ENCODE measurements around the gene CATSPERZ. TPM values are rescaled to one million over a fixed set of nuclear protein-coding genes. Genes with fewer than 3 reads are reported as not detected.
A peak's percentile ranks its signal among the peaks of the same experiment; 100 is the strongest.

The CATSPERZ gene
- total RNA-seq, 1 donor from 2014 or later: not detected

DNA sequence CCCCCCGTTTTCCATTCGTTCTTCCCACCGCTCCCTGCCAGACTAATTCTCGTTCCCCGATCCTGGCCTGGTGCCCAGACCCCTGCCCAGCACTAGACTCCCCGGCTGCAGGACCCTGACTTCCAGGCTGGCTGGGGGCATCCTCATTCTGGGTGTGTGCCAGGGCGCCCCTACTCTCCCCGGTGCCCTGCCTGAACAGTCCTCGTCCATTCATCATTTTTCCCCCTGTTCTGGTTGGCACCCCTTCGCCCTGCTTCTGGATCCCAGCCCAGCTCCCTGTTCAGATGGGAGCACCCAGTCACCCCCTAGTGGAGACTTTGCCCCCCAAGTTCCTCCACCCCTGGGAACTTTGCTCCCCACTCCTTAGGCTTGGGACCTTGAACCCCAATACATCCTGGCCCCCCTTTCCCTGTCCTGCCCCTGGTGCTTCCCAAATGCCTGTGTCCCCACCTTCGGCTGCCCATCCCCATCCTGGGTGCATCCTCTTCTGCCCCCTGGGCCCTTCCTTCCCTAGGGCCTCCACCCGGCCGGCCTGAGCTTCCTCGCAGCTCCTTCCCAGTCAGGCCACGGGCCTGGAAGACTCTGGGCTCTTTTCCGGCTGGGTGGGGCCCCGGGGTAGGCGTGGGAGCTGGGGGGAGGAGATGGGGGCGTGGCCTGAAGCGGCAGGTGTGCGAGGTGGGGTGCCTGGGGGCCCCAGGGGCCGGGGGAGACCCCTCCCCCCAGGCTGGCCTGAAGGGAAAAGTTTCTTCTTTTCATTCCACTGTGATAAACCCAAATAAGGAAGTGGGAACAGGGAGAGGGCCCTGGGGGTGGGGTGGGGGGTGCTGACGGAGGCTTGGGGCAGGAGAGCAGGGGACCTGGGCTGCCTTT lies 47.9 kb upstream of the CATSPERZ start:
- H3K9me3 Mint-ChIP-seq: no peaks in the 10 kb centered on the region
- peaks cover 4% of the 10 kb centered on the region for H3K36me3 Mint-ChIP-seq (ENCODE audit: low read depth)
- no peak for DNase-seq
- no peaks in the 10 kb centered on the region for H3K27me3 Mint-ChIP-seq
- TF ChIP-seq, protein P1, sequence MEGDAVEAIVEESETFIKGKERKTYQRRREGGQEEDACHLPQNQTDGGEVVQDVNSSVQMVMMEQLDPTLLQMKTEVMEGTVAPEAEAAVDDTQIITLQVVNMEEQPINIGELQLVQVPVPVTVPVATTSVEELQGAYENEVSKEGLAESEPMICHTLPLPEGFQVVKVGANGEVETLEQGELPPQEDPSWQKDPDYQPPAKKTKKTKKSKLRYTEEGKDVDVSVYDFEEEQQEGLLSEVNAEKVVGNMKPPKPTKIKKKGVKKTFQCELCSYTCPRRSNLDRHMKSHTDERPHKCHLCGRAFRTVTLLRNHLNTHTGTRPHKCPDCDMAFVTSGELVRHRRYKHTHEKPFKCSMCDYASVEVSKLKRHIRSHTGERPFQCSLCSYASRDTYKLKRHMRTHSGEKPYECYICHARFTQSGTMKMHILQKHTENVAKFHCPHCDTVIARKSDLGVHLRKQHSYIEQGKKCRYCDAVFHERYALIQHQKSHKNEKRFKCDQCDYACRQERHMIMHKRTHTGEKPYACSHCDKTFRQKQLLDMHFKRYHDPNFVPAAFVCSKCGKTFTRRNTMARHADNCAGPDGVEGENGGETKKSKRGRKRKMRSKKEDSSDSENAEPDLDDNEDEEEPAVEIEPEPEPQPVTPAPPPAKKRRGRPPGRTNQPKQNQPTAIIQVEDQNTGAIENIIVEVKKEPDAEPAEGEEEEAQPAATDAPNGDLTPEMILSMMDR (IDR thresholded peaks at IDR 0.05): no peak
- peaks cover 17% of the 10 kb centered on the region for H3K4me1 Mint-ChIP-seq
- peak overlapping the region; percentile 25 for H3K27ac Mint-ChIP-seq
- H3K4me3 Mint-ChIP-seq: peak overlapping the region; percentile 85
- ChIA-PET CTCF (interaction anchor here (0.7 to 2.9 kb wide), 8 partner anchors 15 to 67 kb away, joined by 3 to 13 read pairs (median 3); partner anchors contain the start of gene ESRRA), POLR2A (interaction anchor here (0.7 to 2.8 kb wide), 6 partner anchors 10 to 47 kb away, joined by 3 to 15 read pairs (median 6); partner anchors contain the start of gene FKBP2)
- no peak for ATAC-seq (ENCODE audit: low read depth)
- intact Hi-C loops (cut with micrococcal nuclease): no loop called here

DNA sequence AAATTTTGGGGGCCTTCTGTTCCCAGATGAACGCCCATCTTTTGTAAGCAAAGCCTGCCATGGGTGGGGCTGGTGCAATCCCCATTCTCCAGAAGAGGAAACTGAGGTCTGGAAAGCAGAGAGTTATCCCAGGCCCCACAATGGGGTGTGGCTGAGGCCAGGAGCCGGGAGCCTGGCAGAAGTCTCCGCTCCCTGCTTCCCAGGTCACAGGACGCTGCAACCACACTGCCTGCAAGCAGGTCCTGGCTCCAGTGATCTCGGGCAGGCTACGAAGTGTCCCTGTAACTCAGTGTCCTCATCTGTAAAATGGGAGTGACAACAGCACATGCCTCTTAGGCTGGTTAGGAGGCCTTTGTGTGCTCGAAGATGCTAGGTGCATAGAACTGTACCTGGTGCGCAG lies 47.1 kb upstream of the CATSPERZ start:
- peaks cover 13% of the 10 kb centered on the region for H3K4me1 Mint-ChIP-seq
- H3K4me3 Mint-ChIP-seq: peak overlapping the region; percentile 28
- DNase-seq (no peak), ATAC-seq (ENCODE audit: low read depth) (no peak)
- intact Hi-C loops (cut with micrococcal nuclease): no loop called here
- TF ChIP-seq, protein P1 (IDR thresholded peaks at IDR 0.05): no peak
- CTCF ChIA-PET: interaction anchor here (2.1 to 2.4 kb wide), 2 partner anchors 16 to 48 kb away, joined by 9 to 13 read pairs; no protein-coding TSS in a partner anchor
- POLR2A ChIA-PET: interaction anchor here (1.3 to 1.9 kb wide), 3 partner anchors 12 to 48 kb away, joined by 6 to 9 read pairs (median 8); partner anchors contain the start of gene FKBP2
- no peaks in the 10 kb centered on the region for H3K27me3 Mint-ChIP-seq
- H3K36me3 Mint-ChIP-seq (ENCODE audit: low read depth): peaks cover 4% of the 10 kb centered on the region
- no peaks in the 10 kb centered on the region for H3K9me3 Mint-ChIP-seq
- H3K27ac Mint-ChIP-seq: no peak overlapping the region

DNA sequence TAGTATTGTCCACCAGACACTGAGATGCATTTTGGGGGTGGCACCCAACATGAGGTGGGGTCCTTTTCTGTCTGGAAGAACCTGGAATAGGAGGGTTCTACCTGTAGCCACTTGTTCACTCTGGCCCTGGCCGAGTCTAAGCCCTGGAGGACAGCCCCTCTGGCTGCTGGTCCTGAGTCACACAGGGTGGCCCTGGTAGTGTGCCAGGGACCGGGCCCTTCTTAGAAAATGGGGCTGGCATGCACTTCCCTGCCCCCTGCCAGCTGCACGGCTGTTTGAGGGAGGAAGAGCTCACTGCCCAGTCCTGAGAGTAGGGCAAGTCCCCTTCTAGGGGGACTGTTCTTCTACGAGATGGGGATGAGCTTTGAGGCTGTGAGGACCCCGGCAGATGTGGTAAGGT lies 46.7 kb upstream of the CATSPERZ start:
- H3K27me3 Mint-ChIP-seq: no peaks in the 10 kb centered on the region
- H3K9me3 Mint-ChIP-seq: no peaks in the 10 kb centered on the region
- POLR2A ChIA-PET: interaction anchor here (0.9 to 1.9 kb wide), 2 partner anchors 16 to 48 kb away, joined by 3 to 6 read pairs; no protein-coding TSS in a partner anchor
- no peak for DNase-seq
- TF ChIP-seq, protein P1 (IDR thresholded peaks at IDR 0.05): no peak
- no peak overlapping the region for H3K4me3 Mint-ChIP-seq
- intact Hi-C loops (cut with micrococcal nuclease): no loop called here
- ATAC-seq (ENCODE audit: low read depth): no peak
- no peak overlapping the region for H3K27ac Mint-ChIP-seq
- peaks cover 13% of the 10 kb centered on the region for H3K4me1 Mint-ChIP-seq
- peaks cover 4% of the 10 kb centered on the region for H3K36me3 Mint-ChIP-seq (ENCODE audit: low read depth)
- CTCF ChIA-PET: no interaction called here

DNA sequence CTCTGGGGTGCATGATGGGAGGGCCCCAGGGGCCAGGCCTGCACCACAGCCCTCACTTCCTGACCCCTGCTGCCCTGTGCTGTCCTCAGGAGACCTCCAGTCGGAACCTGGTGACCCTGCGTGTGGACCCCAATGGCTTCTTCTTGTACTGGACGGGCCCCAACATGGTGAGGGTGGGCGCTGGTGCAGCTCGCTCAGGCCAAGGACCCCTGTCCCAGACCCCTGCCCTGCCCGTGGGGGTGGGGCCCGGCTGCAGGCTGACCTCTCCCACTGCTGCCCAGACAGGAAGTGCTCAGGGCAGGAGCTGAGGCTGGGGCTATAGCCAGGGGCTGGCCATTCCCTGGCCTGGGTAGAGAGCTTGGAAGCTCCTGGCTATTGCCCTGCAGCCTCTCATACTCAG lies 45.8 kb upstream of the CATSPERZ start:
- ATAC-seq (ENCODE audit: low read depth) (no peak), DNase-seq (no peak)
- no peaks in the 10 kb centered on the region for H3K27me3 Mint-ChIP-seq
- no peaks in the 10 kb centered on the region for H3K9me3 Mint-ChIP-seq
- TF ChIP-seq, protein P1 (IDR thresholded peaks at IDR 0.05): no peak
- no peak overlapping the region for H3K27ac Mint-ChIP-seq
- CTCF ChIA-PET: no interaction called here
- no peak overlapping the region for H3K4me3 Mint-ChIP-seq
- peaks cover 14% of the 10 kb centered on the region for H3K4me1 Mint-ChIP-seq
- intact Hi-C loops (cut with micrococcal nuclease): no loop called here
- POLR2A ChIA-PET: interaction anchor here (0.5 to 1.9 kb wide), 3 partner anchors 15 to 483 kb away, joined by 3 to 6 read pairs (median 6); no protein-coding TSS in a partner anchor
- peaks cover 5% of the 10 kb centered on the region for H3K36me3 Mint-ChIP-seq (ENCODE audit: low read depth)

Data from activated B cell treated with CpG ODN at 0.5 μM for 24 hours (primary cell).